Measurements from ENCODE around the gene BEGAIN.
"Not testable (repeated sequence)": the region's sequence is repeated elsewhere in the genome, so short reads cannot be mapped to it uniquely, and the experiment has no call there.

BEGAIN gene

DNA sequence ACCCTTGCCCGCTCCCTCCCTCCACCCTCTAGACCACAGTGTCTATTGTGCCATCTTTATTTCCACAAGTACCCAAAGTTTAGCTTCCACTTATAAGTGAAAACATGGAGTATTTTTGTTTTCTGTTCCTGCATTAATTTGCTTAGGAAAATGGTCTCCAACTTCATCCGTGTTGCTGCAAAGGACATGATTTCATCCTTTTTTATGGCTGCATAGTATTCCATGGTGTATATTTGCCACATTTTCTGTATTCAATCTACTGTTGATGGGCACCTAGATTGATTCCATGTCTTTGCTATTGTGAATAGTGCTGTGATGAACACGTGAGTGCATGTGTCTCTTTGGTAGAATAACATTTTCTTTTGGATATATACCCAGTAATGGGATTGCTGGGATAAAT is 81.2 kb downstream of the BEGAIN start:
- DNase-seq (ENCODE audit: low read depth), result not testable (repeated sequence)

GRCh38 chr14:100504372-100505078 is 82.7 kb downstream of the BEGAIN start:
- no peak for DNase-seq (ENCODE audit: low read depth)

GRCh38 chr14:100503251-100503650 is 84.0 kb downstream of the BEGAIN start:
- DNase-seq (ENCODE audit: low read depth), result no peak

DNA sequence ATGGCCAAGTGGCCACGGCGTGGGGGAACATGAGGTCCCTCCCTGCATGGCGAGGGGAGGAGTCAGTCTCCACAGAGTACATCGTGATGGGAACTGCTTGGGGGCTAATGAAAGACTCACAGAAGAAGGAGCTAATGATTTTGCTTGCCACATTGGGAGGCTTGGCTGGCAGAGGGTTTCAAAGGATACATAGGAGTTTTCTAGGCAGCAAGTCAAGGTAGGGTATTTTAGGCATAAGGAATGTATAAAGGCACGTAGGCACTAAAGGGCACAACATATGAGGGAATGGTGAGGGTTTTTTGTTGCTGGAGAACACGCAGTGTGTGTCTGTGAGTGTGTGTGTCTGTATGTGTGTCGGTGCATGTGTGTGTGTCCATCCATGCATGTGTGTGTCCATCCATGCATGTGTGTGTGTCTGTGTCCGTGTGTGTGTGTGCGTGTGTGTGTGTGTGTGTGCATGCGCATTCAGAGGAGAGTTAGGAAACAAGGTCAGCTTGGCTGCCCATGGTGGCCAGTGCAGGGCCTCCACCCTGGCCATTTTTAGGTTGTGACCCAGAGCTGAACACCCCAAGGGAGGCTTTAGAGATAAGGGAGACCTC is 84.5 kb downstream of the BEGAIN start:
- DNase-seq (ENCODE audit: low read depth), result no peak

GRCh38 chr14:100500128-100500527 is 87.1 kb downstream of the BEGAIN start:
- no peak for DNase-seq (ENCODE audit: low read depth)

- no peak for DNase-seq (ENCODE audit: low read depth)
Observed at GRCh38 chr14:100498068-100498467, 89.1 kb downstream of the BEGAIN start.

- no peak for DNase-seq (ENCODE audit: low read depth)
Observed at GRCh38 chr14:100495917-100496316, 91.3 kb downstream of the BEGAIN start.

- DNase-seq (ENCODE audit: low read depth), result no peak
Observed at GRCh38 chr14:100494645-100495044, 92.6 kb downstream of the BEGAIN start.

DNA sequence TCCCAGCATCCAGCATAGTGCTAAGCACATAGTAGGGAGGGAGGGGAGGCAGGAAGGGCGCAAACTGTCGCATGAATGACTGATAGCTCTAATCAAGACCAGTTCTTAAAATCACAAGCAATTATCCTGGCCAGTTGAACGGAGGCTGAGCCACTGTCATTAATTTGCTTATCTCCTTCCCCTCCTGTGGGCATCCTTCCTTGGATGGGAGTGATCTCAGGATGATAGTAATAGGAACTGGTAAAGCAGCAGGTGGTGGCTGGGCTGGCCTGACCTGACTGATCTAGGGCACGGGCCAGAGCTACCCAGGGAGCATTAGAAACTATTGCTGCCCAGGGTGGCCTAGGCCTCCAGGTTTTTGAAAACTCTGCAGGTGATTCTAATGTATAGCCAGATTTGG is 97.0 kb downstream of the BEGAIN start:
- no peak for DNase-seq (ENCODE audit: low read depth)

DNA sequence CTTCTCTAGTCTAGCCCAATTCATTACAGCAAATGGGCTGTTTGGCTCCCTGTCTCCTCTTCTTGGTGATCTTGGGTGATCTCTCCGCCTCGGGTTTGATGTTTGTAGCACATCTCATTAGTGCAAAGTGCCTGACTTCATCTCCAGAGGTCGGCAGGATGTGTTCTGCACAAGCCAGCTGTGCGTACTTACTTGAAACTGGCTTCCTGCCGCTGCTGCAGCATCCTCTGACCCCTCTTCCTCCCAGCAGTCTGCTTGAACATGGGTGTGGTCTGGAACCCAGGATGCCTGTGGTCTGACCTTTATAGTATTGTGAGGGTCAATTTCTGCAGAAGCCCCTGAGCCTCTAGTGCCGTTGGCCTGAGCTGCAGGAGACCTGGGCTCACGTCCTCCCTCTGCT is 99.2 kb downstream of the BEGAIN start:
- DNase-seq (ENCODE audit: low read depth), result no peak

DNA sequence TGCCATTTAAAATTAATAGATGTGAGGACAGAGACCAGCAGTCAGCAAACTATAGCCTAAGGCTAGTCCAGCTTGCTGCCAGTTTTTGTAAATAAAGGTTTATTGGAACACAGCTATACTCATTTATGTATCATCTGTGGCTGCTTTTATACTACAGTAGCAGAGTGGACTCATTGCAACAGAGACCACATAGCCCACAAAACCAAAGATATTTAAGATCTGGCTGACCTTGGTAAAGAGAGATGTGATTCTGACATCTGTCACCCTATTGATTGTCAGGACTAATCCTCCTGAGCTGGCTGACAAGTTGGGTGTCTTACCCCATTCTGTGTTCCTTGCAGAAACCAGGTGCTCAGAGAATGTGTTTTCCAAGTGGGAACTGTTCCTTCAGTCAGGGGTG is 99.9 kb downstream of the BEGAIN start:
- no peak for DNase-seq (ENCODE audit: low read depth)
